H1 (cell line): ENCODE measurements around the gene FARS2. TPM values are rescaled to one million over a fixed set of nuclear protein-coding genes. Genes with fewer than 3 reads are reported as not detected.

Source experiments
- CTCF ChIA-PET: fragments of 300-600 bp; sonication (Branson Sonifier 250); formaldehyde crosslinking; loops from one replicate; lab custom pipeline; 2021; ENCODE audit not compliant: partially characterized antibody; lab: Charles Lee
- POLR2A ChIA-PET: fragments of 300-600 bp; sonication (Branson Sonifier 250); formaldehyde crosslinking; loops from one replicate; lab custom pipeline; 2021; ENCODE audit warnings: inconsistent platforms; ENCODE audit not compliant: partially characterized antibody; lab: Charles Lee
- DNase-seq, 2 experiments: peaks; one replicate each; pipeline versions ENCODE4 v3.0.0 to v3.0.0-alpha.2; 2010 to 2022; ENCODE audit warnings: low spot score in 2 of 2, low read depth in 1 of 2, mixed read lengths in 1 of 2
- FAIRE-seq: peaks from 2 replicates; lab custom pipeline; 2011; peaks lifted over from hg19 to GRCh38; lab: Jason Lieb, UNC
- H2AFZ ChIP-seq: 2 replicates; pipeline ENCODE4 v1.8.1; 2012; ENCODE audit warnings: low read length, inconsistent platforms
- H2AK5ac ChIP-seq: 2 replicates; pipeline ENCODE4 v1.6.1; 2013; ENCODE audit warnings: low read depth, low read length
- H2BK120ac ChIP-seq: replicated peaks from 2 replicates; pipeline ENCODE3; 2013; ENCODE audit warnings: low read depth, low read length, inconsistent platforms
- H2BK12ac ChIP-seq: 2 replicates; pipeline ENCODE4 v1.6.1; 2013; ENCODE audit warnings: low read depth, low read length
- H2BK15ac ChIP-seq: 2 replicates; pipeline ENCODE4 v1.6.1; 2013; ENCODE audit warnings: low read length
- H2BK20ac ChIP-seq: 2 replicates; pipeline ENCODE4 v1.6.1; 2013; ENCODE audit warnings: low read length
- H2BK5ac ChIP-seq: 2 replicates; pipeline ENCODE4 v1.6.1; 2013; ENCODE audit warnings: low read depth, low read length
- H3K14ac ChIP-seq: 2 replicates; pipeline ENCODE4 v1.6.1; 2013; ENCODE audit warnings: inconsistent platforms; ENCODE audit not compliant: insufficient read length
- H3K18ac ChIP-seq: 2 replicates; pipeline ENCODE4 v1.6.1; 2013; ENCODE audit warnings: low read length; ENCODE audit errors: extremely low read depth
- H3K23ac ChIP-seq: 2 replicates; pipeline ENCODE4 v1.6.1; 2013; ENCODE audit warnings: inconsistent platforms; ENCODE audit not compliant: insufficient read length
- H3K23me2 ChIP-seq: 2 replicates; pipeline ENCODE4 v1.6.1; 2013; ENCODE audit warnings: low read depth, low read length
- H3K27ac ChIP-seq: 2 replicates; pipeline ENCODE4 v1.6.1; 2011; ENCODE audit warnings: low read depth, low read length, inconsistent platforms
- H3K27me3 ChIP-seq, 4 experiments: replicated peaks in 1 of 4; 1 replicate in 1 of 4; 2 replicates in 3 of 4; pipeline versions ENCODE4 v1.6.1 to v1.8.1; 2011 to 2013; ENCODE audit warnings: low read length in 3 of 4, mild to moderate bottlenecking in 3 of 4, inconsistent platforms in 2 of 4, mixed read lengths in 2 of 4, moderate library complexity in 1 of 4; ENCODE audit not compliant: control insufficient read depth in 3 of 4, insufficient read depth in 3 of 4; ENCODE audit errors: extremely low read depth in 1 of 4
- H3K36me3 ChIP-seq, 4 experiments: 2 replicates each; pipeline versions ENCODE4 v1.6.1 to v1.8.1; 2011 to 2013; ENCODE audit warnings: mild to moderate bottlenecking in 4 of 4, low read length in 3 of 4, moderate library complexity in 2 of 4, control low read depth in 1 of 4, inconsistent platforms in 1 of 4; ENCODE audit not compliant: insufficient read depth in 4 of 4, control insufficient read depth in 2 of 4
- H3K4ac ChIP-seq: replicated peaks from 2 replicates; pipeline ENCODE3; 2013; ENCODE audit warnings: low read length, low read depth, mixed read lengths, inconsistent platforms; ENCODE audit not compliant: insufficient read length
- H3K4me1 ChIP-seq, 4 experiments: replicated peaks in 1 of 4; 1 replicate in 1 of 4; 2 replicates in 3 of 4; pipeline versions ENCODE4 v1.6.1 to v1.8.1; 2011 to 2013; ENCODE audit warnings: low read length in 3 of 4, inconsistent platforms in 2 of 4, mixed read lengths in 1 of 4; ENCODE audit not compliant: insufficient read depth in 4 of 4, control insufficient read depth in 3 of 4
- H3K4me2 ChIP-seq, 2 experiments: 2 replicates each; pipeline versions ENCODE4 v1.6.1 to v1.8.1; 2011 to 2013; ENCODE audit warnings: low read depth in 2 of 2, low read length in 2 of 2, control low read depth in 1 of 2, inconsistent platforms in 1 of 2, mild to moderate bottlenecking in 1 of 2; ENCODE audit not compliant: insufficient read depth in 1 of 2
- H3K4me3 ChIP-seq, 4 experiments: fragments of 200-600, 300-600 bp in 1 of 4; sonication (generic), shearing (Covaris generic), sonication (Bioruptor Twin) in 1 of 4; 2 replicates each; pipeline versions ENCODE4 v1.5.1 to v1.8.1; 2011 to 2016; ENCODE audit warnings: low read length in 4 of 4, low read depth in 3 of 4, control low read depth in 2 of 4, inconsistent platforms in 2 of 4, mild to moderate bottlenecking in 2 of 4, mixed read lengths in 1 of 4, moderate library complexity in 1 of 4; ENCODE audit not compliant: insufficient read depth in 2 of 4; ENCODE audit errors: extremely low read depth in 1 of 4
- H3K56ac ChIP-seq: replicated peaks from 2 replicates; pipeline ENCODE3; 2013; ENCODE audit warnings: low read depth, mild to moderate bottlenecking, mixed read lengths, low read length, inconsistent platforms; ENCODE audit not compliant: insufficient read length
- H3K79me1 ChIP-seq: 2 replicates; pipeline ENCODE4 v1.6.1; 2013; ENCODE audit warnings: low read depth, low read length, control low read depth
- H3K79me2 ChIP-seq, 2 experiments: 2 replicates each; pipeline versions ENCODE4 v1.6.1 to v1.8.1; 2012 to 2013; ENCODE audit warnings: low read length in 2 of 2, mild to moderate bottlenecking in 2 of 2, inconsistent platforms in 1 of 2; ENCODE audit not compliant: insufficient read depth in 2 of 2, control insufficient read depth in 1 of 2
- H3K9ac ChIP-seq, 4 experiments: replicated peaks in 1 of 4; 1 replicate in 1 of 4; 2 replicates in 3 of 4; pipeline versions ENCODE4 v1.6.1 to v1.8.1; 2011 to 2013; ENCODE audit warnings: low read depth in 3 of 4, low read length in 3 of 4, control low read depth in 2 of 4, mild to moderate bottlenecking in 2 of 4, moderate library complexity in 2 of 4, inconsistent platforms in 1 of 4; ENCODE audit errors: extremely low read depth in 1 of 4
- H3K9me3 ChIP-seq, 2 experiments: 2 replicates each; pipeline versions ENCODE4 v1.6.1 to v1.8.1; 2012 to 2013; ENCODE audit warnings: mild to moderate bottlenecking in 2 of 2, moderate library complexity in 2 of 2, control low read depth in 1 of 2, inconsistent platforms in 1 of 2, low read depth in 1 of 2, low read length in 1 of 2, mixed read lengths in 1 of 2; ENCODE audit not compliant: insufficient read depth in 2 of 2
- H4K20me1 ChIP-seq, 2 experiments: replicated peaks in 1 of 2; 2 replicates each; pipeline versions ENCODE3 to v1.8.1; 2011 to 2013; ENCODE audit warnings: inconsistent platforms in 2 of 2, low read length in 2 of 2, mild to moderate bottlenecking in 1 of 2; ENCODE audit not compliant: insufficient read depth in 2 of 2, control insufficient read depth in 1 of 2
- H4K5ac ChIP-seq: 2 replicates; pipeline ENCODE4 v1.6.1; 2013; ENCODE audit warnings: low read length, low read depth, mixed read lengths, inconsistent platforms; ENCODE audit not compliant: insufficient read length
- H4K8ac ChIP-seq: 2 replicates; pipeline ENCODE4 v1.8.0; 2013; ENCODE audit warnings: mild to moderate bottlenecking, moderate library complexity, low read length, inconsistent platforms; ENCODE audit not compliant: insufficient read depth; ENCODE audit errors: extremely low read depth
- H4K91ac ChIP-seq: replicated peaks from 2 replicates; pipeline ENCODE3; 2013; ENCODE audit warnings: low read length, mixed read lengths, inconsistent platforms; ENCODE audit not compliant: insufficient read length
- EGR1 ChIP-seq: IDR thresholded peaks from 2 replicates; pipeline ENCODE4 v1.6.1; 2011; ENCODE audit warnings: low read depth, low read length, borderline replicate concordance
- TEAD4 ChIP-seq: IDR thresholded peaks from 2 replicates; pipeline ENCODE4 v1.6.1; 2012; ENCODE audit warnings: low read depth, low read length, inconsistent platforms, mixed read lengths
- WGBS, 2 experiments: shearing (Covaris generic) in 1 of 2; methylation state at CpG; one replicate each; pipeline versions ENCODE4 v1.1.6 to v1.1.7; 2013 to 2015; ENCODE audit warnings: low lambda C conversion rate in 2 of 2, mixed read lengths in 2 of 2, inconsistent platforms in 1 of 2, low coverage in 1 of 2, missing lambda C conversion rate in 1 of 2; ENCODE audit not compliant: insufficient replicate concordance in 2 of 2, insufficient coverage in 1 of 2, insufficient read length in 1 of 2; ENCODE audit errors: extremely low coverage in 1 of 2, missing lambda C conversion rate in 1 of 2; 5-methylcytosine and 5-hydroxymethylcytosine counted together
- polyA plus RNA-seq, 7 experiments: library from polyadenylated mRNA; depleted of rRNA in 3 of 7; stranded (reverse) in 5 of 7; unstranded in 2 of 7; fragments of >200 nt in 5 of 7; fragments of 200-250 nt in 2 of 7; gene quantifications; 1 replicate in 5 of 7; 2 replicates in 1 of 7; 4 replicates in 1 of 7; pipeline versions ENCODE4 v1.2.1 to v1.2.3, GENCODE V29; 2011 to 2013; ENCODE audit warnings: missing spikeins in 2 of 7, mixed read lengths in 2 of 7
- total RNA-seq: library from RNA; stranded (reverse); fragmentation: NEBNext Ultra II Directional; extraction: Animal tissue kit (Norgen Biotek cat#: 25700); gene quantifications from 2 replicates; pipeline ENCODE4 v1.2.1, GENCODE V29; 2021

FARS2 gene
- total and polyA plus RNA-seq, 2 of the 8 experiments (the other 6 are each of a cell fraction or from before 2014, with no cell fraction given), result 11.7 to 14.4 TPM

DNA sequence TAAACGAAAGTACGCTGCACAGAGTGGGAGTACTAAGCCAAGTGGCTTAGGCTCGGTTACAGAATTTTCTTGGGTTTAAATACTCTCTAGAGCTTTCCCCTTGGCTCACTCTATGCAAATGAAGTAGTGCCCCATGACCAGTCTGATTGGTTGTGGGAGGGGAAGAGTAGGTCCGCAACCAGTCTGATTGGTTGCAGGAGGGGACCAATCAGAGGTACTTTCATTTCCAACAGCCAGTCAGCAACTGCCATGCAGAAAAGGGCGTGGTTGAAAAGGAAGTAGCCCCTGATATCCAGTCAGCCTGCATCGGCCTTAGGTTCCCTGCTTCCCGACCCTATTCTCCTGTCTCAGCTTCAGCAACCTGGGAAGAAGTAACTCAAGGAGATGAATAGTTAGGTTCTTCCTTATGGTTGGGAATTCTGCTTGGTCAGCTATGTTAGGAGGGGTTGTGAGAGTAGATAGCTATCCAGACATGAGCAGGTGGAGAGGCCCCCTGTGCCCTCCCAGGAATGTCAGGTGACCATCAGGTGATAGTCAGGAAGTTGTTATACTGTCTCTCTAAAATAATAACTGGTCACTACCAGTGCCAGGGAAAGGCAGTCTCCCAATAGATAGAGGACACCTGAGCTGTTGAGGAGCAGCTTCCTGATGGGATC lies 57.4 kb downstream of the FARS2 start:
- DNase-seq (no peak), FAIRE-seq (no peak)
- ChIA-PET CTCF (interaction anchor here (1.2 kb wide), 1 partner anchor 11 kb away, joined by 5 read pairs; no protein-coding TSS in a partner anchor), POLR2A (no interaction called here)
- Histone ChIP-seq H3K27me3 (no peaks in the 10 kb centered on the region), H3K14ac (no peak overlapping the region), H2BK15ac (no peak overlapping the region), H3K23me2 (no peaks in the 10 kb centered on the region; the same call in 1 of the 2 replicates), H3K4ac (no peak overlapping the region), H3K9ac (no peak overlapping the region), H2AK5ac (no peak overlapping the region), H4K8ac (no peak overlapping the region), H2BK120ac (no peak overlapping the region)
- TF ChIP-seq TEAD4 (no peak), EGR1 (no peak)
- TF ChIP-seq, all 59 proteins: peak for 0
- Histone ChIP-seq H3K23ac (no peak overlapping the region), H3K27ac (no peak overlapping the region), H3K4me1 (peaks cover 2 to 8% (median 5%) of the 10 kb centered on the region in 4 experiments; a peak in 5 of 7 replicates), H4K91ac (no peak overlapping the region), H2BK20ac (no peak overlapping the region), H4K5ac (no peak overlapping the region), H3K4me2 (no peak overlapping the region), H2BK5ac (no peak overlapping the region), H3K56ac (no peak overlapping the region), H3K79me2 (no peaks in the 10 kb centered on the region), H3K9me3 (peaks cover 4 to 6% of the 10 kb centered on the region in 2 experiments), H2BK12ac (no peak overlapping the region), H3K4me3 (no peak overlapping the region), H3K36me3 (peaks cover 0 to 3% (median 0%) of the 10 kb centered on the region in 4 experiments; a peak in 1 of 8 replicates), H3K18ac (no peak overlapping the region), H3K79me1 (no peaks in the 10 kb centered on the region; the same call in 1 of the 2 replicates), H4K20me1 (no peaks in the 10 kb centered on the region), H2AFZ (no peak overlapping the region)
- WGBS, 2 experiments, result 91% methylated on average over 7 of the region's 7 CpGs; no CpG with 5 or more reads in 1 of the 2 experiments
